ENCODE measurements around the gene ADAMTS7.
"Not testable (repeated sequence)": the region's sequence is repeated elsewhere in the genome, so short reads cannot be mapped to it uniquely, and the experiment has no call there.

Gene ADAMTS7

GRCh38 chr15:78811124-78811824 lies at the start of gene ADAMTS7:
Gene ADAMTS7 (minus strand): TSS chr15:78811464. CDS start chr15:78811220, 244 bp downstream.
- peak within 1 kb of the TSS; percentile 41 to 70 (median 57) for H3K4me3 ChIP-seq
- peak within 1 kb of the TSS in 18 of 21 experiments; percentile 1 to 84 (median 62) for H3K27ac ChIP-seq

DNA sequence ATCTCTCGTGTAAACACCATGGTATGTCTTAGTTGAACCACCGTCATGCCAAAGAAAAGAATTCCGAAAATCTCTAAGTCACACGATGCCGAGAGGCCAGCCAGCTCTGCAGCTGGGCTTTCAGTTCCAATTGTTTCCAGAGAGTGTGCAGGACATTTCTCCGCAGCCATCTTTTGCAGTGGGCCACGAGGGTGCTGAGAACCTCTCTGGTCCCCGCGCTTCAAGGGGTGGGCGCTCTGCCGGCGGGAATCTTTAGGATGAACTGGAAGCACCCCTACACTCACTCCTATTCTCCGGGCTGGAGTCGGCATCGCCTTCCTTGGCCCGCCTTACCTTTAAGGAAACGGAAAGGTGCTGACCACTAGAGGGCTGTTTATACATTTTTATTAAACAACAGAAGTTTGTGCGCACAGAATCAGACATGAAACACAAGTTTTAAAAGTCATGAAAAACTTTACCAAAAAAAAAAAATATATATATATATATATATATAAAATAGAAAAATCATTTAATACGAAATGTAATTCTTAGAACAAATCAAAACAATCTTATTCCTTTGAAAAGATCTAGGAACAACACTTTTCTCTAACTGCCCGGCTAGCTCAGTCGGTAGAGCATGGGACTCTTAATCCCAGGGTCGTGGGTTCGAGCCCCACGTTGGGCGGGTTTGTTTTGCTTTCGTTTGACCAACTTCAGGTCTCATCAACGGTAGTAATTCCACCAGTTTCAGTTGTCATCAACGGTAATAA lies 48.9 kb upstream of the ADAMTS7 start:
- H3K27ac ChIP-seq, result peak overlapping the region in 12 of 21 experiments; percentile 18 to 73 (median 44)
- peak overlapping the region; percentile 20 to 48 (median 35) for H3K4me3 ChIP-seq

GRCh38 chr15:78855746-78856145 lies 44.5 kb upstream of the ADAMTS7 start:
- H3K27ac ChIP-seq, result no peak overlapping the region

DNA sequence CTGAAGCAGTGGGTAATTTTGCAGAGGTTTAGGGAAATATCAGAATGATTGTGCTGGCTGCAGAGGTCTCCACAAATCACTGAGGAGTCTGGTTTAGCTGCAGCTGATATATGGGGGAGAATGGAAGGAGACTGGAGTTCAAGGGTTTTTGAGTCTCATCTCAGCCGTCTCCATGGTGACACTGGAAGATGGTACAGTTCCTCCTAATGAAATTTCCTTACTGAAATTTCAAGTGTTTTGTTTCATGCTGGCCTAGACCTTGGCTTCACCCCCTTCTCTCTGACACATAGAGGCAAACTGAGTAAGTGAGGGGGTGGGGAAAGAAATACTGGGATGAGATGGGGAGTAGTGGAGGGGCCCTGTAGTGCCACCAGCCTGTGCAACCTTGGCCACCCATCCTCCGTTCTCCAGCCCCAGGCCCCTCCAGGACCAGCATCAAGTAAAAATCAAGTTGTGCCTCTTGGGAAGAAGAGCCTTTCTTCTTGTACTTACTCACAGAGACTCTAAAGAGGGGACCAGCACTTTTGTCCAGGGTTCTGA lies 43.6 kb upstream of the ADAMTS7 start:
- Histone ChIP-seq H3K4me3 (no peak overlapping the region), H3K27ac (no peak overlapping the region)

More at GRCh38 chr15:78855746-78856145, 44.5 kb upstream of the ADAMTS7 start:
- H3K4me3 ChIP-seq, result no peak overlapping the region

- Histone ChIP-seq H3K4me3 (no peak overlapping the region), H3K27ac (no peak overlapping the region)
These were observed 42.2 kb upstream of the ADAMTS7 start for GRCh38 chr15:78853500-78853899.

DNA sequence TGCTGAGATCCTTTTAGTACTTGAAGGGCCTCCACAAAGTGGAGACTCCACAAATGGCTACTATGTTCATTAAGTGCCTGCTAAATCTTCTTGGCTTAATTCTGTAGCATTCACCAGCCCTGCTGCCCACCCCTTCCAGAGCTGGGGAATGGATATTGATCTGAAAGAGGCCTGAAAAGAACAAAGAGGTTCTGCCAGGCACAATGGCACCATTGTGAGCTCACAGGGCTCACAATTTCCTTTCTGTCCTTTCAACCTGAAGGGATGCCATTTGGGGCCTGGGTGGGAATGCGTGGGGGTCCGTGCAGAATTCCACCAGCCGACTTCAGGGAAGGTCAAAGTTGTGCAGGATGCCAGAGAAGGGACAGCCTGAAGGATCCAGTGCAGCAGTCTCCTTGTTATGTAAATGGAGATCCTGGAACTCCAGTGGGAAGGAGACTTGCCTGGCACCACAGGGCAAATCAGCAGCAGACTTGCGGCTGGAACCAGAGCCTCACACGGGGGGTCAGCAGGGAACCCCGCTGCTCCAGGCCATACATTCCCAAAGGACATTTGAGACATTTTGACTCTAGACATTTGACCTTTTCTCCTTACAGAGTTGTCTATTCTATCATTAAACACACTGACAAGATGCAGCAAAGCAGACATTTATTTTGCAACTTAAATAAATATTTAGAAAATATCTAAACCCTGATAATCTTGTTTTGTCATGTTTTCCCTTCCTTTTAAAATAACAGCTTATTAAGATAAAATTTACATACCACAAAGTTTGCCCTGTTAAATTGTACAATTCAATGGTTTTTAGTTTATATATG lies 39.9 kb upstream of the ADAMTS7 start:
- H3K27ac ChIP-seq, result no peak overlapping the region

GRCh38 chr15:78850352-78850751 lies 39.1 kb upstream of the ADAMTS7 start:
- H3K4me3 ChIP-seq, result no peak overlapping the region
- no peak overlapping the region for H3K27ac ChIP-seq

More for the DNA sequence above, 39.9 kb upstream of the ADAMTS7 start:
- no peak overlapping the region for H3K4me3 ChIP-seq

- peak overlapping the region in 1 of 21 experiments; percentile 6 for H3K27ac ChIP-seq
- H3K4me3 ChIP-seq, result not testable (repeated sequence)
These were observed 36.2 kb upstream of the ADAMTS7 start for GRCh38 chr15:78847387-78847906.

- not testable (repeated sequence) for H3K27ac ChIP-seq, H3K4me3 ChIP-seq
These were observed 35.6 kb upstream of the ADAMTS7 start for GRCh38 chr15:78846906-78847305.

DNA sequence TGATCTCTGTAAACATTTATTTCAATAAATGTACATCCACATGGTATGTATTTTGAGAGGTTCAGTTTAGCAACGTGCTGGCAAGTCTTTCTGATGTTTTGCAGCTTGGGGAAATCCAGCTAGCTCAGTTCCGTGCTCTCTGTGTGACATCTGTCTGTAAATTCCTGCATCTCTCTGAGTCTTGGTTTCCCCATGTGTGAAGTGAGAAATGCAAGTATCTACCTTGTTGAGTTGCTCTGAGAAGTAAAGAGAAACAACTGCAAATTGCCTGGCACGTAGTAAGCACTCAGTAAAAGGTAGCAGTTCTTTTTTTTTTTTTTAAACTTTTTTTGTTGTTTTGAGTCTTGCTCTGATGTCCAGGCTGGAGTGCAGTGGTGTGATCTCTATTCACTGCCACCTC lies 31.3 kb upstream of the ADAMTS7 start:
- no peak overlapping the region for H3K27ac ChIP-seq
- H3K4me3 ChIP-seq, result no peak overlapping the region

GRCh38 chr15:78841891-78842290 lies 30.6 kb upstream of the ADAMTS7 start:
- Histone ChIP-seq H3K4me3 (no peak overlapping the region), H3K27ac (no peak overlapping the region)

DNA sequence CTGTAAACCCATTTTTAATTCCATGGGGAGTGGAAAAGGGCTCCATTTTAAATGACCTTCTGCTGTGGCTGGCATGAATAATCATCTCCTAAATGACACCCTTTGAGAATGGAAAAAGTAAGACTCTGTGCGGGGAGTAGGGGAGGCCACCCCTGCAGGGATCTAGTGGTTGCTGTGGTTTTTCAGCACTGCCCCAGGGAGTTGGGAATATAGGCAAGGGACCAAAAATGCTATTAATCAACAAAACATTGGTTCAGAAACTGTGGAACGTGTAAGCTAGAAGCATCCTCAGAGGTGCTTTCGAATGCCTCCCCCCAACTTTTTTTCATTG lies 30.1 kb upstream of the ADAMTS7 start:
- no peak overlapping the region for H3K27ac ChIP-seq

DNA sequence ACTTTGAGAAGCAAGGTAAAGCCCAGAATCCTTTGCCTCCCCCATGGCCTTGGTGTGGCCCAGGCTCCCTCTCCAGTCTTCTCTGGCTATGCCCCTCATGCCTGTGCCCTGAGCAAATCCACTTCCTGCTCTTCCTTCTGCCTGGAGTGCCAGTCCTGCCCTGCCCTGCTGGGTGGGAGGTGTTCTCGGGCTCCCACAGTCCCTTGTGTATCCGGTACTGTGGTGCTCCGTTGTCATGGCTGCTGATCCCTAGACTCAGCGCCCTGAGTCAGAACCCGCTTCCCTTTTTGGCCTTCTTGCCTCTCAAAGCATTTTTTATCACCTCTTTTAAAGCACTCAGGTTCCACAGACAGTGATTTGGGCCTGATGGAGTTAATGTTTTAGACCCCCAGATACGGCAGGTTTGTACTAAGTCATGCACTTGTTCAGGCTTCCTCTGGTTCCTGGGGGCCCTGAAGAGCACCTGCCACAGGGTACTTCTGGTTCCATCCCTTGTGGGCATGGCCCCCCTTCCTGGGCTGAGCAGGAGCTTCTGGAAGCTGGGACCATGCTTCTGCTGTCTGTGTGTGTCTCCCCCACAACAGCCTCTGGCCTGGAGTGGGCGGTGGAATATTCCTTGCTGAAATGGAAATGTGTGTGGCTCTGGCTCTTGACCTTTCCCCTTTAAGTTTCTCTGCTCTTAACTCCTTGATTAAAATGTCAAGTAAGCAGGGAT lies 29.6 kb upstream of the ADAMTS7 start:
- Histone ChIP-seq H3K27ac (no peak overlapping the region), H3K4me3 (no peak overlapping the region)

More for the DNA sequence above, 30.1 kb upstream of the ADAMTS7 start:
- no peak overlapping the region for H3K4me3 ChIP-seq

DNA sequence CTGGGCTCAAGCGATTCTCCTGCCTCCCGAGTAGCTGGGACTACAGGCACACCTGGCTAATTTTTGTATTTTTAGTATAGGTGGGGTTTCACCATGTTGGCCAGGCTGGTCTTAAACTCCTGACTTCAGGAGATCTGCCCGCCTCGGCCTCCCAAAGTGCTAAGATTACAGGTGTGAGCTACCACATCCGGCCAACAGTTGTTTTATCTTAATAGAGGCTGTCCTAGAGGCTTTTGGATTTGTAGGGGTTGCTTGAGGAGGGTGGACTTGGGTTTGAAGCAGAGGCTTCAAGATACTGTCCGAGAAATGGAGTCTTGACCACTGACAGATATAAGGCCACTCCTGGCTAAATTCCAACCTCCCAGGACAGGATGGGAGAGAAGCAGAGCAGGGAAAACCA lies 27.9 kb upstream of the ADAMTS7 start:
- H3K4me3 ChIP-seq, H3K27ac ChIP-seq: not testable (repeated sequence)

DNA sequence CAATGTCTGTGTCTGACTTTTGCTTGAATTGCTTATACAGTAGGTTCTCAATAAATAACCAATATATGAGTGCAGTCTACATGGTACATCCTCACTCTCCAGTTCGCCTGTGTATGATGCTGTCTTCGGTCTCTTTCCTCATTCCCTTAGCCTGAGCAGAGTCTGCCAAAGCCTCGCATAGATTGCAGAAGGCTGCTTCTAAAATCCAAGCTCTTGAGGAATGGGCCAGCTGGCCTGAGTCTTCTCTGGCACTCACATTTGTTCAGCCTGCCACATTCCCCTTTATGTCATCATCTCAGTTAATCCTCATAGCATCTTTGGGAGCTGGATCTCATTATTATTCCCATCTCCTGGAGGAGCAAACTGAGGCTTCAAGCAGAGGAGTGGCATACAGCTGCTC lies 27.2 kb upstream of the ADAMTS7 start:
- no peak overlapping the region for H3K4me3 ChIP-seq
- H3K27ac ChIP-seq, result no peak overlapping the region

- Histone ChIP-seq H3K27ac (no peak overlapping the region), H3K4me3 (no peak overlapping the region)
These were observed 26.3 kb upstream of the ADAMTS7 start for GRCh38 chr15:78837543-78837942.

DNA sequence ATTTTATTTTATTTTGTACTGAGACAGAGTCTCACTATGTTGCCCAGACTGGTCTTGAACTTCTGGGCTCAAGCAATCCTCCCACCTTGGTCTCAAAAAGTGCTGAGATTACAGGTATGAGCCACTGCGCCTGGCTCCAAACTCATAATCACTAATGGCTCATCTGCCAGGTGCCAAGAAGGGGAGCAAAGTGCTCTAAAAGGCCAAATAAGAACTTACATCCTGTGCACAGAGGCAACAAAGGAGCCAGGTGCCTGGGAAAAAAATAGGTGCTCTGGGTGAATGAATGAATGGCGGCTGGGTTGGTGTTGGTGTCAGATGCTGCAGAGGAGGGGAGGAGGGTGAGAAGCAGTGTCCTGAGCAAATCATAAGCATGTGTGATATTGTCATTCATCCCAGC lies 25.9 kb upstream of the ADAMTS7 start:
- H3K27ac ChIP-seq, result no peak overlapping the region
- H3K4me3 ChIP-seq, result no peak overlapping the region

GRCh38 chr15:78836333-78836732 lies 25.1 kb upstream of the ADAMTS7 start:
- H3K27ac ChIP-seq, result no peak overlapping the region
- H3K4me3 ChIP-seq, result no peak overlapping the region

All from skin epidermis (tissue), 12 donors.